G401 (cell line): Measurements from ENCODE around the gene SEPTIN6. TPM values are rescaled to one million over a fixed set of nuclear protein-coding genes. Genes with fewer than 3 reads are reported as not detected.
"Not testable (repeated sequence)": the region's sequence is repeated elsewhere in the genome, so short reads cannot be mapped to it uniquely, and the experiment has no call there.

Source experiments
- DNase-seq: peaks from one replicate; pipeline ENCODE4 v3.0.0-alpha.2; 2015; ENCODE audit warnings: low spot score
- in situ Hi-C: cut with HindIII; loops from 2 replicates; pipeline ENCODE4 v1.10.0; 2016; ENCODE audit warnings: low sequenced_read_pairs, mixed read lengths
- total RNA-seq: library from RNA; depleted of rRNA; stranded (reverse); fragments of >200 nt; shearing (Covaris generic); gene quantifications from 2 replicates; pipeline ENCODE4 v1.2.3, GENCODE V29; 2014; rRNA removed

SEPTIN6 gene
- total RNA-seq, 1 experiment from 2014 or later: 53.2 TPM

GRCh38 chrX:119664877-119665276 is 28.1 kb downstream of the SEPTIN6 start:
- in situ Hi-C loops, DNase-seq: not testable (repeated sequence)

GRCh38 chrX:119661486-119661885 is 31.5 kb downstream of the SEPTIN6 start:
- no peak for DNase-seq
- in situ Hi-C loops: no loop called here

- in situ Hi-C loops: no loop called here
- DNase-seq: no peak
Observed at GRCh38 chrX:119659522-119659921, 33.4 kb downstream of the SEPTIN6 start.

- DNase-seq: no peak
- in situ Hi-C loops: no loop called here
Observed at GRCh38 chrX:119655125-119655524, 37.8 kb downstream of the SEPTIN6 start.

GRCh38 chrX:119654112-119654531 is 38.8 kb downstream of the SEPTIN6 start:
- in situ Hi-C loops: no loop called here
- peak; percentile 32 for DNase-seq

- no peak for DNase-seq
- in situ Hi-C loops: no loop called here
Observed at GRCh38 chrX:119648421-119648775, 44.6 kb downstream of the SEPTIN6 start.

- no peak for DNase-seq
- in situ Hi-C loops: no loop called here
Observed at GRCh38 chrX:119647552-119648420, 45.2 kb downstream of the SEPTIN6 start.

GRCh38 chrX:119647089-119647488 is 45.9 kb downstream of the SEPTIN6 start:
- no peak for DNase-seq
- in situ Hi-C loops: no loop called here

- in situ Hi-C loops: no loop called here
- no peak for DNase-seq
Observed at GRCh38 chrX:119646515-119646914, 46.5 kb downstream of the SEPTIN6 start.

GRCh38 chrX:119643696-119644095 is 49.3 kb downstream of the SEPTIN6 start:
- in situ Hi-C loops: no loop called here
- DNase-seq: peak; percentile 53

Other genes starting within 250 kb of the SEPTIN6 start
- 127 and 170 TPM in 2 replicates for gene SLC25A5, start 224.7 kb downstream of the SEPTIN6 start, total RNA-seq
- gene STEEP1, start 127.8 kb downstream of the SEPTIN6 start, total RNA-seq: 22.1 and 36.2 TPM in 2 replicates
- gene UBE2A, start 118.6 kb downstream of the SEPTIN6 start, total RNA-seq: 32.7 and 39.0 TPM in 2 replicates
- 11.3 and 17.1 TPM in 2 replicates for gene NKRF, start 86.7 kb downstream of the SEPTIN6 start, total RNA-seq
- not detected in 2 replicates for gene SOWAHD, start 65.4 kb upstream of the SEPTIN6 start, total RNA-seq
- gene RPL39, start 98.5 kb upstream of the SEPTIN6 start, total RNA-seq: 1,850 and 2,813 TPM in 2 replicates
- gene UPF3B, start 159.8 kb upstream of the SEPTIN6 start, total RNA-seq: 2.5 and 5.7 TPM in 2 replicates
- gene RNF113A, start 178.6 kb upstream of the SEPTIN6 start, total RNA-seq: 6.2 and 7.5 TPM in 2 replicates
- gene NDUFA1, start 178.7 kb upstream of the SEPTIN6 start, total RNA-seq: 55.4 and 122 TPM in 2 replicates
- not detected in 2 replicates for gene AKAP14, start 202.7 kb upstream of the SEPTIN6 start, total RNA-seq